ENCODE data around the gene THAP10. TPM values are rescaled to one million over a fixed set of nuclear protein-coding genes. Genes with fewer than 3 reads are reported as not detected.

THAP10 gene
- total RNA-seq, 1 experiment from 2014 or later = 5.9 TPM

GRCh38 chr15:70835841-70836240 lies 56.4 kb downstream of the THAP10 start:
- BruUV-seq (replicated peaks) = no TSS peak
- ATAC-seq = no peak
- CTCF ChIA-PET = no interaction called here

GRCh38 chr15:70835415-70835814 lies 56.8 kb downstream of the THAP10 start:
- DNase-seq (no peak), ATAC-seq (no peak)
- no peak overlapping the region for H3K4me3 ChIP-seq (ENCODE audit: low read length)
- no peak overlapping the region for H3K4me2 ChIP-seq (ENCODE audit: low read length)
- intact Hi-C loops (cut with micrococcal nuclease) = no loop called here
- peaks cover 11% of the 10 kb centered on the region; the same call in 1 of the 2 replicates for H3K36me3 ChIP-seq (ENCODE audit: low read depth, low read length)
- CTCF ChIA-PET = no interaction called here
- H3K9ac ChIP-seq (ENCODE audit: low read length) = no peak overlapping the region
- no peaks in the 10 kb centered on the region for H3K9me2 ChIP-seq (replicated peaks; ENCODE audit: low read length)
- no peak overlapping the region for H3K27ac ChIP-seq (ENCODE audit: low read length)
- TF ChIP-seq EZH2phosphoT487 (IDR thresholded peaks at IDR 0.05; ENCODE audit: borderline replicate concordance, low read length) (no peak), EZH2 (IDR thresholded peaks at IDR 0.05; ENCODE audit: low read length, unreplicated experiment) (no peak)
- TF ChIP-seq, protein P1, sequence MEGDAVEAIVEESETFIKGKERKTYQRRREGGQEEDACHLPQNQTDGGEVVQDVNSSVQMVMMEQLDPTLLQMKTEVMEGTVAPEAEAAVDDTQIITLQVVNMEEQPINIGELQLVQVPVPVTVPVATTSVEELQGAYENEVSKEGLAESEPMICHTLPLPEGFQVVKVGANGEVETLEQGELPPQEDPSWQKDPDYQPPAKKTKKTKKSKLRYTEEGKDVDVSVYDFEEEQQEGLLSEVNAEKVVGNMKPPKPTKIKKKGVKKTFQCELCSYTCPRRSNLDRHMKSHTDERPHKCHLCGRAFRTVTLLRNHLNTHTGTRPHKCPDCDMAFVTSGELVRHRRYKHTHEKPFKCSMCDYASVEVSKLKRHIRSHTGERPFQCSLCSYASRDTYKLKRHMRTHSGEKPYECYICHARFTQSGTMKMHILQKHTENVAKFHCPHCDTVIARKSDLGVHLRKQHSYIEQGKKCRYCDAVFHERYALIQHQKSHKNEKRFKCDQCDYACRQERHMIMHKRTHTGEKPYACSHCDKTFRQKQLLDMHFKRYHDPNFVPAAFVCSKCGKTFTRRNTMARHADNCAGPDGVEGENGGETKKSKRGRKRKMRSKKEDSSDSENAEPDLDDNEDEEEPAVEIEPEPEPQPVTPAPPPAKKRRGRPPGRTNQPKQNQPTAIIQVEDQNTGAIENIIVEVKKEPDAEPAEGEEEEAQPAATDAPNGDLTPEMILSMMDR (conservative IDR thresholded peaks at IDR 0.05; ENCODE audit: low read depth, low read length) = no peak
- POLR2A ChIA-PET (ENCODE audit: unreplicated experiment) = no interaction called here
- no peaks in the 10 kb centered on the region for H4K20me1 ChIP-seq (ENCODE audit: low read length)
- BruUV-seq (replicated peaks) = no TSS peak
- H3K4me1 ChIP-seq (ENCODE audit: insufficient read depth, low read length) = peaks cover 26% of the 10 kb centered on the region
- H3K27me3 ChIP-seq (ENCODE audit: low read length) = no peaks in the 10 kb centered on the region
- H3K79me2 ChIP-seq (ENCODE audit: low read length) = no peaks in the 10 kb centered on the region
- no peak overlapping the region for H2AFZ ChIP-seq (ENCODE audit: low read length)
- no peaks in the 10 kb centered on the region for H3K9me3 ChIP-seq (ENCODE audit: low read length)
- H3F3A ChIP-seq (ENCODE audit: low read length, unreplicated experiment) = no peaks in the 10 kb centered on the region

More at GRCh38 chr15:70835841-70836240, 56.4 kb downstream of the THAP10 start:
- no peak overlapping the region for H3K4me2 ChIP-seq (ENCODE audit: low read length)
- POLR2A ChIA-PET (ENCODE audit: unreplicated experiment) = no interaction called here
- no peak overlapping the region for H3K9ac ChIP-seq (ENCODE audit: low read length)
- H3K27me3 ChIP-seq (ENCODE audit: low read length) = no peaks in the 10 kb centered on the region
- no peaks in the 10 kb centered on the region for H4K20me1 ChIP-seq (ENCODE audit: low read length)
- H3F3A ChIP-seq (ENCODE audit: low read length, unreplicated experiment) = no peaks in the 10 kb centered on the region
- no peak overlapping the region for H3K4me3 ChIP-seq (ENCODE audit: low read length)
- DNase-seq = no peak
- H3K9me3 ChIP-seq (ENCODE audit: low read length) = no peaks in the 10 kb centered on the region
- TF ChIP-seq, protein P1 (conservative IDR thresholded peaks at IDR 0.05; ENCODE audit: low read depth, low read length) = no peak
- TF ChIP-seq EZH2phosphoT487 (IDR thresholded peaks at IDR 0.05; ENCODE audit: borderline replicate concordance, low read length) (no peak), EZH2 (IDR thresholded peaks at IDR 0.05; ENCODE audit: low read length, unreplicated experiment) (no peak)
- peaks cover 11% of the 10 kb centered on the region; the same call in 1 of the 2 replicates for H3K36me3 ChIP-seq (ENCODE audit: low read depth, low read length)
- no peak overlapping the region for H3K27ac ChIP-seq (ENCODE audit: low read length)
- peaks cover 26% of the 10 kb centered on the region for H3K4me1 ChIP-seq (ENCODE audit: insufficient read depth, low read length)
- no peaks in the 10 kb centered on the region for H3K79me2 ChIP-seq (ENCODE audit: low read length)
- intact Hi-C loops (cut with micrococcal nuclease) = no loop called here
- H2AFZ ChIP-seq (ENCODE audit: low read length) = no peak overlapping the region
- no peaks in the 10 kb centered on the region for H3K9me2 ChIP-seq (replicated peaks; ENCODE audit: low read length)

GRCh38 chr15:70834999-70835398 lies 57.2 kb downstream of the THAP10 start:
- BruUV-seq (replicated peaks) = no TSS peak
- ATAC-seq = no peak
- ChIA-PET CTCF (no interaction called here), POLR2A (ENCODE audit: unreplicated experiment) (no interaction called here)
- H3K79me2 ChIP-seq (ENCODE audit: low read length) = no peaks in the 10 kb centered on the region
- H3K9me3 ChIP-seq (ENCODE audit: low read length) = no peaks in the 10 kb centered on the region
- no peak for DNase-seq
- no peaks in the 10 kb centered on the region for H3K9me2 ChIP-seq (replicated peaks; ENCODE audit: low read length)
- peaks cover 11% of the 10 kb centered on the region; the same call in 1 of the 2 replicates for H3K36me3 ChIP-seq (ENCODE audit: low read depth, low read length)
- peak overlapping the region; percentile 94; the same call in 1 of the 2 replicates for H3K27ac ChIP-seq (ENCODE audit: low read length)
- H4K20me1 ChIP-seq (ENCODE audit: low read length) = no peaks in the 10 kb centered on the region
- no peak for TF ChIP-seq EZH2 (IDR thresholded peaks at IDR 0.05; ENCODE audit: low read length, unreplicated experiment)
- TF ChIP-seq, protein P1 (conservative IDR thresholded peaks at IDR 0.05; ENCODE audit: low read depth, low read length) = no peak
- no peak for TF ChIP-seq EZH2phosphoT487 (IDR thresholded peaks at IDR 0.05; ENCODE audit: borderline replicate concordance, low read length)
- no peak overlapping the region for H3K4me3 ChIP-seq (ENCODE audit: low read length)
- peak overlapping the region; percentile 75; the same call in 1 of the 2 replicates for H3K4me2 ChIP-seq (ENCODE audit: low read length)
- intact Hi-C loops (cut with micrococcal nuclease) = no loop called here
- H3F3A ChIP-seq (ENCODE audit: low read length, unreplicated experiment) = no peaks in the 10 kb centered on the region
- H2AFZ ChIP-seq (ENCODE audit: low read length) = no peak overlapping the region
- no peaks in the 10 kb centered on the region for H3K27me3 ChIP-seq (ENCODE audit: low read length)
- H3K4me1 ChIP-seq (ENCODE audit: insufficient read depth, low read length) = peaks cover 26% of the 10 kb centered on the region
- H3K9ac ChIP-seq (ENCODE audit: low read length) = no peak overlapping the region
